Right atrium auricular region (tissue), 2 donors: ENCODE data around the gene EEF1A2. TPM values are rescaled to one million over a fixed set of nuclear protein-coding genes. Genes with fewer than 3 reads are reported as not detected.

Source experiments
- DNase-seq: peaks from one replicate; pipeline ENCODE4 v3.0.0-alpha.2; 2019; ENCODE audit warnings: low spot score
- H3K27ac ChIP-seq, 2 donors: fragments of 200-600 bp; sonication (generic); 1 replicate in 1 of 2; 2 replicates in 1 of 2; pipeline ENCODE4 v1.5.1; 2016 to 2019
- H3K27me3 ChIP-seq, 2 donors: fragments of 200-600 bp; sonication (generic); one replicate each; pipeline versions ENCODE4 v1.5.1 to v1.6.0; 2017 to 2019
- H3K36me3 ChIP-seq: fragments of 200-600 bp; sonication (generic); one replicate; pipeline ENCODE4 v1.5.1; 2016
- H3K4me1 ChIP-seq, 2 donors: fragments of 200-600 bp; sonication (generic); one replicate each; pipeline versions ENCODE4 v1.5.1 to v1.6.0; 2017 to 2019
- H3K4me3 ChIP-seq, 2 donors: fragments of 200-600 bp; sonication (generic); 1 replicate in 1 of 2; 2 replicates in 1 of 2; pipeline ENCODE4 v1.5.1; 2017 to 2019; ENCODE audit warnings: mild to moderate bottlenecking in 1 of 2, moderate library complexity in 1 of 2
- H3K9me3 ChIP-seq, 2 donors: fragments of 200-600 bp; sonication (generic); one replicate each; pipeline ENCODE4 v1.5.1; 2019
- total RNA-seq, 2 donors: library from RNA; depleted of rRNA; stranded (reverse); fragments of >200 nt; gene quantifications; one replicate each; pipeline ENCODE4 v1.1.0, GENCODE V29; 2016
- TF ChIP-seq, protein P1 (sequence below), 2 donors: fragments of 200-600 bp; sonication (generic); IDR thresholded peaks; one replicate each; pipeline ENCODE4 v1.5.1; 2019; ENCODE audit warnings: antibody characterized with exemption in 2 of 2

The EEF1A2 gene
- total RNA-seq, 2 donors from 2014 or later = 797 to 886 TPM

DNA sequence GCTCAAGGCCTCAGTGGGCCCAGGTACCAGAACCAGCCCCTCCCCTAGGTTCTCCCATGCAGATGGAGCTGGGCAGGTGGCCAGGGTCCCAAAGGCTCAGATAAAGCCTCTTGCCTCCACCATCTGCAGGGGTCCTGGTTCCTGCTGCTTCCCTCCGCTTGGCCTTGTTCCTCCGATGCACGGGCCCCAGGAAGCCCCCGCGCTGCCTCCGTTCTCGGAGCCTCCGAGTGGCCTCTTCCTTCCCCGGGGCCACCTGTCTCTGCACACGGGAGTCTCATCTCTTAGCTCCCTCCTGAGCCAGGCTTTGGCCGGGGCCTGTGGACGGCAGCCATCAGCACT is 40.2 kb upstream of the EEF1A2 start:
- Histone ChIP-seq H3K4me3 (no peak overlapping the region), H3K27me3 (no peaks in the 10 kb centered on the region), H3K27ac (no peak overlapping the region), H3K36me3 (no peaks in the 10 kb centered on the region), H3K4me1 (peaks cover 0 to 16% of the 10 kb centered on the region in 2 donors), H3K9me3 (no peaks in the 10 kb centered on the region)
- no peak for DNase-seq
- TF ChIP-seq, protein P1, sequence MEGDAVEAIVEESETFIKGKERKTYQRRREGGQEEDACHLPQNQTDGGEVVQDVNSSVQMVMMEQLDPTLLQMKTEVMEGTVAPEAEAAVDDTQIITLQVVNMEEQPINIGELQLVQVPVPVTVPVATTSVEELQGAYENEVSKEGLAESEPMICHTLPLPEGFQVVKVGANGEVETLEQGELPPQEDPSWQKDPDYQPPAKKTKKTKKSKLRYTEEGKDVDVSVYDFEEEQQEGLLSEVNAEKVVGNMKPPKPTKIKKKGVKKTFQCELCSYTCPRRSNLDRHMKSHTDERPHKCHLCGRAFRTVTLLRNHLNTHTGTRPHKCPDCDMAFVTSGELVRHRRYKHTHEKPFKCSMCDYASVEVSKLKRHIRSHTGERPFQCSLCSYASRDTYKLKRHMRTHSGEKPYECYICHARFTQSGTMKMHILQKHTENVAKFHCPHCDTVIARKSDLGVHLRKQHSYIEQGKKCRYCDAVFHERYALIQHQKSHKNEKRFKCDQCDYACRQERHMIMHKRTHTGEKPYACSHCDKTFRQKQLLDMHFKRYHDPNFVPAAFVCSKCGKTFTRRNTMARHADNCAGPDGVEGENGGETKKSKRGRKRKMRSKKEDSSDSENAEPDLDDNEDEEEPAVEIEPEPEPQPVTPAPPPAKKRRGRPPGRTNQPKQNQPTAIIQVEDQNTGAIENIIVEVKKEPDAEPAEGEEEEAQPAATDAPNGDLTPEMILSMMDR (IDR thresholded peaks at IDR 0.05) = no peak

DNA sequence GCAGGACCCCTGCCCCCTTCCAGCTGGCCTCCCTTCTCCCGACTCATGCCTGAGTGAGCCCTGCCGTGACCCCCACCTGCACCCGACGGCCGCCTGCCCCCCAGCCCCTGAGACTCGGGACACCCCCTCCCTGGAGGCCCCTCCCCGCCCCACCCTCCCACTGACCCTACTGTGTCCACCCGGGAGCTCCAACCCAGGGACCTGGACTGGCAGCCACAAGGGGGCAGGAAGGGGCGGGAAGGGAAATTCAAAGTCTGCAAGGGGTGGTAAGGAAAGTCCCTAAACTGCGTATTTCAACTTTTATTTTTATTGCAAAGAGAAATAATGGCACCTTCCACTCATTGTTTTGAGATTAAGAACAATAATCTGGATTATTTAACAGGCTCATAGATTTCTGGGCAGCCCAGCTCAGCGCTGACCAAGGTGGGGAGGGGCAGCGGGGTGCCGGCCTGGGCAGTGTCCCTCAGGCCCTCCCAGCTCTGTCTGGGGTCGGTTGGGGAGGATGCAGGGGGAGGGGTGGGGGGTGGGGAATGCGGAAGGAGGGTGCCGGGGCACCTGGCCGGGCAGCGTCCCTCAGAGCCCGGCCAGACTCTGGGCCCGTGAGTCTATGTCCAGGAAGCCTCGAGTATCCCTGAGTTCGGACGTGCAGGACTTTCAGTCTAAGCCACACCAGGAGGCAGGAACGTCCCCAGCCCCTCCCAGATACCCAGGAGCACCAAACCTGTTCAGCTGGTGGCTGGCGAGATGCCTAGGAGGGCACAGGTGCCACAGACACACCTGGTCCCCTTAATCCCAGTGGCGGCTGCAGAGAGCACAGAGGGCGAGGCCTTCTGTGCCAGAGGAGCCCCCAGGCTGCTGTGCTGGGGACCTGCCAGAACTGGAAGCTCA is 39.6 kb upstream of the EEF1A2 start:
- Histone ChIP-seq H3K27me3 (no peaks in the 10 kb centered on the region), H3K9me3 (no peaks in the 10 kb centered on the region), H3K4me1 (peaks cover 0 to 16% of the 10 kb centered on the region in 2 donors), H3K4me3 (peak overlapping the region in 1 of 2 donors; percentile 43), H3K36me3 (no peaks in the 10 kb centered on the region), H3K27ac (no peak overlapping the region)
- TF ChIP-seq, protein P1 (IDR thresholded peaks at IDR 0.05) = peak in 1 of 2 donors; percentile 52
- no peak for DNase-seq

DNA sequence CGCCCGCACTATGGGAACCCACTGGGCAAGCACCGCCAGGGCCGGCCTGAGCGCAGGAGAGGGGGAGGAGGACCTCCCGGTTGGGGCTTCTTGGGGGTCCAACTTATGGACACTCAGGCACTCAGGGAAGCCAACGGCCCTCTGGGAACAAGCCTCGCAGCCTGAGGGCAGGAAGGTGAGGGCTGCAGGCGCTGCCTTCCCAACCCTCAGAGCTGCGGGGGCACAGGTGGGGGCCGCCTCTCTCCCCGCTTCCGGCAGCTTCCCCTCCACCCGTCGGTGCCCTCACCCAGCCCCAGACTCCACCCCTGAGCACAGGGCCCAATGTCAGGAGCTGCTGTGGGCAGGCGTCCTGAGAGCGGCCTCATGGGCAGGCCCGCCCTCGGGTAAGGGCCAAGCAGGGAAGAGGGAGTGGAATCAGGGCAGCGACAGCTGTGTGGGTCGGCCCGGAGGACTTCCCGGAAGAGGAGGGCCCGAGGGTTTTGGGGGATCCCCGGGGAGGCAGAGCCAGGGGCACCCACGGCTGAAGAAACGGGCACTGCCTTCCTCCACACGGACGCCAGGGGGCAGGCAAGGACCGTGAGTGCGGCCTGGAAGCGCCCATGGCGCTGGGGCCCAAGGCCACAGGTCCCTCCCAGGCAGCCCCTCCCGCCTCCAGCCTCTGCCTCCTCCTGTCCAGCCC is 38.8 kb upstream of the EEF1A2 start:
- no peaks in the 10 kb centered on the region for H3K27me3 ChIP-seq
- no peaks in the 10 kb centered on the region for H3K36me3 ChIP-seq
- DNase-seq = peak; percentile 82
- peak overlapping the region in 1 of 2 donors; percentile 43 for H3K4me3 ChIP-seq
- TF ChIP-seq, protein P1 (IDR thresholded peaks at IDR 0.05) = peak; percentile 92 to 95
- no peaks in the 10 kb centered on the region for H3K9me3 ChIP-seq
- H3K27ac ChIP-seq = no peak overlapping the region
- H3K4me1 ChIP-seq = peaks cover 0 to 16% of the 10 kb centered on the region in 2 donors

DNA sequence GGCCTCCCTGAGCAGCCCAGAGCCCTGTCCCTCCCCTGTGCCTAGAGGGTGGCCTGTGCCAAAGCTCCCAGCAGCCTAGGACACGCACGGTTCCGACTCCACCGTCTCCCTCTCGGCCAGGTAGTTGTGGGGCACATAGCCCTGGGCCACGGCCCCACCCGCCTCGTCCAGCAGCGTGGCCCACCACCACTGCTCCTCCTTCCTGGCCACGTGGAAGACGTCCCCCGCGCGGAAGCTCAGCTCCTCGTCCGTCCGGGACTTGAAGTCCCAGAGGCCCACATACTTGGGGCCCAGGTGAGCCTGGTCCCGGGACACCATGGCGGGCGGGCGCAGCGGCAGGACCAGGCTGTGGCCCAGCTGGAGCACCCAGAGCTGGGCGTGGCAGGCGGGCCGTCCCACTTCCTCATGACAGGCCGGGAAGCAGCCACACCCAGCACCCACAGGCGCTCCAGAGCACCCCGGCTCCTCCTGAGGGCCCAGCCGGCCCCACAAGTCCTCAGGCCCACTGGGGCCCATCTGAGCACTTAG is 38.2 kb upstream of the EEF1A2 start, which contains the start of gene PTK6:
TSS of gene PTK6 (minus strand) at position 380 of the 528 bp plus-strand sequence. CDS start at position 318, 62 bp downstream.
- no peaks in the 10 kb centered on the region for H3K27me3 ChIP-seq
- no peak within 1 kb of the TSS for H3K27ac ChIP-seq
- no peak for DNase-seq

DNA sequence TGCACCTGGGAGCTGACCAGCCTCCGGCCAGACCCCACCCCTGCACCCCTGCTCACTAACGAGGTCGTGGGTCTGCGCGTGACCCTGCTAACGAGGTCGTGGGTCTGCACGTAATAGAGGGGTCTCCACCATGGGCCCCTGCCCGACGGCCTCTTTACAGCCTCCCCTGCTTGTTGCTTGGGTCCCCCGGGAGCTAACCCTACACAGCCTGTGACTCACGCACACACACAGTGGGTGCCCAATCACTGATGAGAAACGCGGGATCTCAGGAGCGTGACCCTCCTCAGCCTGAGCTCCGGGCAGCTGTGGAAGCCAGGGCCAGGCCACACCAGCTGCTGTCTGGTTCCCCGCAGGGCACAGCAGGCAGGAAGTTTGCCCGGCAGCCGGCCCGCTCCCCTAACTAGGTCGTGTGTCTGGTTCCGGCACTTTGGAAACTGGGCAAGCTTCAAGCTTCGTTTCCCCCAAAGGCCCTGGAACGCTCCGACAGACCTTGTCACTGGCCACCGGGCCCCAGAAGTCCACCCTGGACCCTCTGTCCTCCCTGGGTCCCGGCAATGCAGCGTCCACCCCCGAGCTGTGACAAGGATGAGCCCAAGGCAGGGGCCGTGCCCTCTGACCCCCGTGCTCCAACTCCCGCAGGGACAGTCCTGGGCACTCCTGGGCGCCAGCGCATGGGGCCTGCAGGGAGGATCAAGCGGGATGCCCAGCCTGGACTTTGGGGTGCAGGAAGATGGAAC is 37.5 kb upstream of the EEF1A2 start:
- no peak overlapping the region for H3K27ac ChIP-seq
- TF ChIP-seq, protein P1 (IDR thresholded peaks at IDR 0.05) = no peak
- H3K9me3 ChIP-seq = no peaks in the 10 kb centered on the region
- no peaks in the 10 kb centered on the region for H3K36me3 ChIP-seq
- no peaks in the 10 kb centered on the region for H3K27me3 ChIP-seq
- peaks cover 0 to 16% of the 10 kb centered on the region in 2 donors for H3K4me1 ChIP-seq
- no peak for DNase-seq
- no peak overlapping the region for H3K4me3 ChIP-seq

More for the DNA sequence above, 38.2 kb upstream of the EEF1A2 start, which contains the start of gene PTK6:
- no peaks in the 10 kb centered on the region for H3K36me3 ChIP-seq
- peak within 1 kb of the TSS in 1 of 2 donors; percentile 43 for H3K4me3 ChIP-seq
- peaks cover 0 to 16% of the 10 kb centered on the region in 2 donors for H3K4me1 ChIP-seq
- H3K9me3 ChIP-seq = no peaks in the 10 kb centered on the region
- TF ChIP-seq, protein P1 (IDR thresholded peaks at IDR 0.05) = no peak
